ENCODE data around the gene PHAF1. TPM values are rescaled to one million over a fixed set of nuclear protein-coding genes. Genes with fewer than 3 reads are reported as not detected.

PHAF1 gene
- total and polyA plus RNA-seq, 4 donors = 26.6 to 42.4 (median 28.4) TPM

- 98% methylated on average over 1 of the region's 1 CpG for WGBS
- no peaks in the 10 kb centered on the region for H3K9me3 ChIP-seq (ENCODE audit: control insufficient read depth in 4 of 4, low read length in 3 of 4)
- no peak overlapping the region for H3K4me3 ChIP-seq (ENCODE audit: low read depth in 1 of 3, low read length in 3 of 3)
- H3K4me1 ChIP-seq (ENCODE audit: control insufficient read depth in 4 of 4, insufficient read depth in 4 of 4, low read length in 3 of 4) = peaks cover 6 to 35% (median 23%) of the 10 kb centered on the region in 4 donors
- TF ChIP-seq GABPA (IDR thresholded peaks at IDR 0.05 in 1 of 2, conservative IDR thresholded peaks at IDR 0.05 in 1 of 2) (no peak), HNF4G (IDR thresholded peaks at IDR 0.05) (no peak), TAF1 (conservative IDR thresholded peaks at IDR 0.05) (no peak)
- peaks cover 15 to 46% (median 29%) of the 10 kb centered on the region in 4 donors for H3K36me3 ChIP-seq (ENCODE audit: control insufficient read depth in 4 of 4, insufficient read depth in 3 of 4, low read depth in 1 of 4, low read length in 3 of 4)
- H3K27ac ChIP-seq (ENCODE audit: low read depth in 1 of 2, low read length in 2 of 2) = no peak overlapping the region
- DNase-seq (ENCODE audit: low spot score) = no peak
- H3K27me3 ChIP-seq (ENCODE audit: control insufficient read depth in 4 of 4, insufficient read depth in 4 of 4, low read length in 3 of 4) = no peaks in the 10 kb centered on the region
- H3K9ac ChIP-seq (ENCODE audit: low read depth in 1 of 2, low read length in 2 of 2) = no peak overlapping the region
Observed at GRCh38 chr16:67196881-67197280, 87.1 kb downstream of the PHAF1 start.

- Histone ChIP-seq H3K9ac (ENCODE audit: low read depth in 1 of 2, low read length in 2 of 2) (no peak overlapping the region), H3K27ac (ENCODE audit: low read depth in 1 of 2, low read length in 2 of 2) (no peak overlapping the region), H3K9me3 (ENCODE audit: control insufficient read depth in 4 of 4, low read length in 3 of 4) (no peaks in the 10 kb centered on the region), H3K27me3 (ENCODE audit: control insufficient read depth in 4 of 4, insufficient read depth in 4 of 4, low read length in 3 of 4) (no peaks in the 10 kb centered on the region), H3K4me3 (ENCODE audit: low read depth in 1 of 3, low read length in 3 of 3) (no peak overlapping the region), H3K36me3 (ENCODE audit: control insufficient read depth in 4 of 4, insufficient read depth in 3 of 4, low read depth in 1 of 4, low read length in 3 of 4) (peaks cover 18 to 54% (median 29%) of the 10 kb centered on the region in 4 donors), H3K4me1 (ENCODE audit: control insufficient read depth in 4 of 4, insufficient read depth in 4 of 4, low read length in 3 of 4) (peaks cover 6 to 32% (median 20%) of the 10 kb centered on the region in 4 donors)
- WGBS = 70% methylated on average over 6 of the region's 6 CpGs
- DNase-seq (ENCODE audit: low spot score) = no peak
- no peak for TF ChIP-seq JUND (IDR thresholded peaks at IDR 0.05)
- TF ChIP-seq ATF3 (IDR thresholded peaks at IDR 0.05) = no peak
- TF ChIP-seq, protein P1, sequence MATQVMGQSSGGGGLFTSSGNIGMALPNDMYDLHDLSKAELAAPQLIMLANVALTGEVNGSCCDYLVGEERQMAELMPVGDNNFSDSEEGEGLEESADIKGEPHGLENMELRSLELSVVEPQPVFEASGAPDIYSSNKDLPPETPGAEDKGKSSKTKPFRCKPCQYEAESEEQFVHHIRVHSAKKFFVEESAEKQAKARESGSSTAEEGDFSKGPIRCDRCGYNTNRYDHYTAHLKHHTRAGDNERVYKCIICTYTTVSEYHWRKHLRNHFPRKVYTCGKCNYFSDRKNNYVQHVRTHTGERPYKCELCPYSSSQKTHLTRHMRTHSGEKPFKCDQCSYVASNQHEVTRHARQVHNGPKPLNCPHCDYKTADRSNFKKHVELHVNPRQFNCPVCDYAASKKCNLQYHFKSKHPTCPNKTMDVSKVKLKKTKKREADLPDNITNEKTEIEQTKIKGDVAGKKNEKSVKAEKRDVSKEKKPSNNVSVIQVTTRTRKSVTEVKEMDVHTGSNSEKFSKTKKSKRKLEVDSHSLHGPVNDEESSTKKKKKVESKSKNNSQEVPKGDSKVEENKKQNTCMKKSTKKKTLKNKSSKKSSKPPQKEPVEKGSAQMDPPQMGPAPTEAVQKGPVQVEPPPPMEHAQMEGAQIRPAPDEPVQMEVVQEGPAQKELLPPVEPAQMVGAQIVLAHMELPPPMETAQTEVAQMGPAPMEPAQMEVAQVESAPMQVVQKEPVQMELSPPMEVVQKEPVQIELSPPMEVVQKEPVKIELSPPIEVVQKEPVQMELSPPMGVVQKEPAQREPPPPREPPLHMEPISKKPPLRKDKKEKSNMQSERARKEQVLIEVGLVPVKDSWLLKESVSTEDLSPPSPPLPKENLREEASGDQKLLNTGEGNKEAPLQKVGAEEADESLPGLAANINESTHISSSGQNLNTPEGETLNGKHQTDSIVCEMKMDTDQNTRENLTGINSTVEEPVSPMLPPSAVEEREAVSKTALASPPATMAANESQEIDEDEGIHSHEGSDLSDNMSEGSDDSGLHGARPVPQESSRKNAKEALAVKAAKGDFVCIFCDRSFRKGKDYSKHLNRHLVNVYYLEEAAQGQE (IDR thresholded peaks at IDR 0.05) = no peak
- TF ChIP-seq RAD21 (IDR thresholded peaks at IDR 0.05) = no peak
- TF ChIP-seq, protein P2, sequence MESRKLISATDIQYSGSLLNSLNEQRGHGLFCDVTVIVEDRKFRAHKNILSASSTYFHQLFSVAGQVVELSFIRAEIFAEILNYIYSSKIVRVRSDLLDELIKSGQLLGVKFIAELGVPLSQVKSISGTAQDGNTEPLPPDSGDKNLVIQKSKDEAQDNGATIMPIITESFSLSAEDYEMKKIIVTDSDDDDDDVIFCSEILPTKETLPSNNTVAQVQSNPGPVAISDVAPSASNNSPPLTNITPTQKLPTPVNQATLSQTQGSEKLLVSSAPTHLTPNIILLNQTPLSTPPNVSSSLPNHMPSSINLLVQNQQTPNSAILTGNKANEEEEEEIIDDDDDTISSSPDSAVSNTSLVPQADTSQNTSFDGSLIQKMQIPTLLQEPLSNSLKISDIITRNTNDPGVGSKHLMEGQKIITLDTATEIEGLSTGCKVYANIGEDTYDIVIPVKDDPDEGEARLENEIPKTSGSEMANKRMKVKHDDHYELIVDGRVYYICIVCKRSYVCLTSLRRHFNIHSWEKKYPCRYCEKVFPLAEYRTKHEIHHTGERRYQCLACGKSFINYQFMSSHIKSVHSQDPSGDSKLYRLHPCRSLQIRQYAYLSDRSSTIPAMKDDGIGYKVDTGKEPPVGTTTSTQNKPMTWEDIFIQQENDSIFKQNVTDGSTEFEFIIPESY (IDR thresholded peaks at IDR 0.05) = no peak
- TF ChIP-seq TAF1 (conservative IDR thresholded peaks at IDR 0.05) = no peak
- no peak for TF ChIP-seq HNF4A (conservative IDR thresholded peaks at IDR 0.05)
- no peak for TF ChIP-seq YY1 (IDR thresholded peaks at IDR 0.05)
- TF ChIP-seq HNF4G (IDR thresholded peaks at IDR 0.05) = no peak
- TF ChIP-seq NR2F2 (IDR thresholded peaks at IDR 0.05) = no peak
- TF ChIP-seq FOXA1 (IDR thresholded peaks at IDR 0.05) = no peak
- no peak for TF ChIP-seq RXRA (IDR thresholded peaks at IDR 0.05)
- no peak for TF ChIP-seq GABPA (IDR thresholded peaks at IDR 0.05 in 1 of 2, conservative IDR thresholded peaks at IDR 0.05 in 1 of 2)
- TF ChIP-seq EGR1 (IDR thresholded peaks at IDR 0.05; ENCODE audit: low read depth in 2 of 2) = no peak
- TF ChIP-seq, protein P3, sequence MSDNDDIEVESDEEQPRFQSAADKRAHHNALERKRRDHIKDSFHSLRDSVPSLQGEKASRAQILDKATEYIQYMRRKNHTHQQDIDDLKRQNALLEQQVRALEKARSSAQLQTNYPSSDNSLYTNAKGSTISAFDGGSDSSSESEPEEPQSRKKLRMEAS (IDR thresholded peaks at IDR 0.05) = no peak
- TF ChIP-seq SP1 (IDR thresholded peaks at IDR 0.05) = no peak
- no peak for TF ChIP-seq FOXA2 (IDR thresholded peaks at IDR 0.05)
- TF ChIP-seq, protein P4, sequence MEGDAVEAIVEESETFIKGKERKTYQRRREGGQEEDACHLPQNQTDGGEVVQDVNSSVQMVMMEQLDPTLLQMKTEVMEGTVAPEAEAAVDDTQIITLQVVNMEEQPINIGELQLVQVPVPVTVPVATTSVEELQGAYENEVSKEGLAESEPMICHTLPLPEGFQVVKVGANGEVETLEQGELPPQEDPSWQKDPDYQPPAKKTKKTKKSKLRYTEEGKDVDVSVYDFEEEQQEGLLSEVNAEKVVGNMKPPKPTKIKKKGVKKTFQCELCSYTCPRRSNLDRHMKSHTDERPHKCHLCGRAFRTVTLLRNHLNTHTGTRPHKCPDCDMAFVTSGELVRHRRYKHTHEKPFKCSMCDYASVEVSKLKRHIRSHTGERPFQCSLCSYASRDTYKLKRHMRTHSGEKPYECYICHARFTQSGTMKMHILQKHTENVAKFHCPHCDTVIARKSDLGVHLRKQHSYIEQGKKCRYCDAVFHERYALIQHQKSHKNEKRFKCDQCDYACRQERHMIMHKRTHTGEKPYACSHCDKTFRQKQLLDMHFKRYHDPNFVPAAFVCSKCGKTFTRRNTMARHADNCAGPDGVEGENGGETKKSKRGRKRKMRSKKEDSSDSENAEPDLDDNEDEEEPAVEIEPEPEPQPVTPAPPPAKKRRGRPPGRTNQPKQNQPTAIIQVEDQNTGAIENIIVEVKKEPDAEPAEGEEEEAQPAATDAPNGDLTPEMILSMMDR (IDR thresholded peaks at IDR 0.05; ENCODE audit: low read depth, low read length, missing input control) = no peak
Observed at GRCh38 chr16:67197704-67198103, 88.0 kb downstream of the PHAF1 start.
